Esophagus muscularis mucosa (tissue), 4 donors: ENCODE data around the gene COL3A1. TPM values are rescaled to one million over a fixed set of nuclear protein-coding genes. Genes with fewer than 3 reads are reported as not detected.

Experiments used
- DNase-seq: peaks from one replicate; pipeline ENCODE4 v3.0.0-alpha.2; 2017; ENCODE audit errors: extremely low spot score
- H3K27ac ChIP-seq, 4 donors: fragments of 200-600 bp; sonication (generic); replicated peaks in 1 of 4; 1 replicate in 3 of 4; 2 replicates in 1 of 4; pipeline ENCODE4 v1.5.1; 2016 to 2019; ENCODE audit warnings: mild to moderate bottlenecking in 1 of 4
- H3K27me3 ChIP-seq, 4 donors: fragments of 200-600 bp; sonication (generic); one replicate each; pipeline versions ENCODE4 v1.5.1 to v1.6.0; 2016 to 2019
- H3K36me3 ChIP-seq, 4 donors: fragments of 200-600 bp; sonication (generic); one replicate each; pipeline ENCODE4 v1.5.1; 2016 to 2019
- H3K4me1 ChIP-seq, 4 donors: fragments of 200-600 bp; sonication (generic); one replicate each; pipeline ENCODE4 v1.5.1; 2016 to 2019
- H3K4me3 ChIP-seq, 4 donors: fragments of 200-600 bp; sonication (generic); 1 replicate in 2 of 4; 2 replicates in 2 of 4; pipeline ENCODE4 v1.5.1; 2016 to 2019; ENCODE audit warnings: mild to moderate bottlenecking in 4 of 4, moderate library complexity in 1 of 4
- H3K9me3 ChIP-seq, 4 donors: fragments of 200-600 bp; sonication (generic); 1 replicate in 3 of 4; 2 replicates in 1 of 4; pipeline ENCODE4 v1.5.1; 2016 to 2019
- CTCF ChIP-seq, 3 experiments: fragments of 200-600 bp in 2 of 3; fragments of 450-650 bp in 1 of 3; sonication (generic) in 2 of 3; IDR thresholded peaks; one replicate each; pipeline ENCODE4 v1.5.1; 2017 to 2019; ENCODE audit warnings: antibody characterized with exemption in 3 of 3, mild to moderate bottlenecking in 2 of 3, moderate library complexity in 1 of 3
- EP300 ChIP-seq: sonication (generic); formaldehyde crosslinking; IDR thresholded peaks from one replicate; pipeline ENCODE4 v1.6.1; 2017; ENCODE audit warnings: antibody characterized with exemption
- POLR2A ChIP-seq: fragments of 450-650 bp; IDR thresholded peaks from one replicate; pipeline ENCODE4 v1.6.1; 2017; ENCODE audit warnings: antibody characterized with exemption, moderate library complexity, mild to moderate bottlenecking, low read depth
- POLR2AphosphoS5 ChIP-seq, 2 donors: sonication (generic); formaldehyde crosslinking; IDR thresholded peaks; one replicate each; pipeline ENCODE4 v1.6.1; 2017; ENCODE audit warnings: antibody characterized with exemption in 2 of 2
- WGBS: methylation state at CpG from one replicate; pipeline ENCODE4 v1.1.5; 2018; 5-methylcytosine and 5-hydroxymethylcytosine counted together
- intact Hi-C: fragments of 100-400 bp; cut with DNase I; formaldehyde crosslinking; loops from one replicate; pipeline ENCODE4 v1.15.1; 2023
- total RNA-seq, 4 donors: library from RNA; depleted of rRNA; stranded (reverse); fragments of >200 nt; gene quantifications; one replicate each; pipeline versions ENCODE4 v1.1.0 to v1.2.1, GENCODE V29; 2016

COL3A1 gene
- total RNA-seq, 4 donors from 2014 or later, result 182 to 480 (median 236) TPM

- no peaks in the 10 kb centered on the region for H3K9me3 ChIP-seq
- no peak overlapping the region for H3K4me3 ChIP-seq
- no peak overlapping the region for H3K27ac ChIP-seq
- intact Hi-C loops, result no loop called here
- H3K36me3 ChIP-seq, result peaks cover 4 to 69% (median 12%) of the 10 kb centered on the region in 4 donors
- peaks cover 0 to 7% (median 0%) of the 10 kb centered on the region in 4 donors for H3K4me1 ChIP-seq
- no peaks in the 10 kb centered on the region for H3K27me3 ChIP-seq
- no peak for DNase-seq
- no peak for TF ChIP-seq POLR2AphosphoS5 (IDR thresholded peaks at IDR 0.05)
- TF ChIP-seq EP300, result no peak
- no peak for TF ChIP-seq POLR2A
- TF ChIP-seq CTCF (IDR thresholded peaks at IDR 0.05), result no peak
- 80% methylated on average over 1 of the region's 1 CpG for WGBS
Measured at GRCh38 chr2:189049709-189050164, 75.6 kb downstream of the COL3A1 start.

- Histone ChIP-seq H3K27ac (no peak overlapping the region), H3K9me3 (no peaks in the 10 kb centered on the region), H3K36me3 (peaks cover 4 to 69% (median 12%) of the 10 kb centered on the region in 4 donors), H3K4me1 (peaks cover 0 to 7% (median 0%) of the 10 kb centered on the region in 4 donors), H3K27me3 (no peaks in the 10 kb centered on the region), H3K4me3 (no peak overlapping the region)
- intact Hi-C loops, result no loop called here
- WGBS, result 91% methylated on average over 6 of the region's 7 CpGs
- TF ChIP-seq POLR2AphosphoS5 (IDR thresholded peaks at IDR 0.05) (no peak), POLR2A (no peak), EP300 (no peak), CTCF (IDR thresholded peaks at IDR 0.05) (no peak)
- DNase-seq, result no peak
Measured at GRCh38 chr2:189050165-189050712, 76.1 kb downstream of the COL3A1 start.

GRCh38 chr2:189056200-189057106 is 82.3 kb downstream of the COL3A1 start:
- no peak overlapping the region for H3K27ac ChIP-seq

GRCh38 chr2:189057316-189057715 is 83.1 kb downstream of the COL3A1 start:
- Histone ChIP-seq H3K4me1 (peaks cover 0 to 16% (median 5%) of the 10 kb centered on the region in 4 donors), H3K27ac (no peak overlapping the region), H3K36me3 (peaks cover 0 to 43% (median 8%) of the 10 kb centered on the region in 4 donors), H3K4me3 (no peak overlapping the region), H3K27me3 (no peaks in the 10 kb centered on the region), H3K9me3 (no peaks in the 10 kb centered on the region)
- intact Hi-C loops, result no loop called here
- no peak for TF ChIP-seq CTCF (IDR thresholded peaks at IDR 0.05)
- TF ChIP-seq EP300, result no peak
- TF ChIP-seq POLR2A, result no peak
- TF ChIP-seq POLR2AphosphoS5 (IDR thresholded peaks at IDR 0.05), result no peak
- DNase-seq, result no peak
- 88% methylated on average over 2 of the region's 2 CpGs for WGBS

More at GRCh38 chr2:189056200-189057106, 82.3 kb downstream of the COL3A1 start:
- 36% methylated on average over 4 of the region's 4 CpGs for WGBS
- no peaks in the 10 kb centered on the region for H3K9me3 ChIP-seq
- peaks cover 0 to 16% (median 5%) of the 10 kb centered on the region in 4 donors for H3K4me1 ChIP-seq
- intact Hi-C loops, result no loop called here
- H3K36me3 ChIP-seq, result peaks cover 0 to 48% (median 8%) of the 10 kb centered on the region in 4 donors
- no peaks in the 10 kb centered on the region for H3K27me3 ChIP-seq
- H3K4me3 ChIP-seq, result no peak overlapping the region
- TF ChIP-seq EP300, result no peak
- no peak for TF ChIP-seq CTCF (IDR thresholded peaks at IDR 0.05)
- no peak for TF ChIP-seq POLR2AphosphoS5 (IDR thresholded peaks at IDR 0.05)
- no peak for TF ChIP-seq POLR2A
- DNase-seq, result no peak
